H1 (cell line): ENCODE measurements around the gene TMA7. TPM values are rescaled to one million over a fixed set of nuclear protein-coding genes. Genes with fewer than 3 reads are reported as not detected.

Experiments used
- CTCF ChIA-PET: fragments of 300-600 bp; sonication (Branson Sonifier 250); formaldehyde crosslinking; loops from one replicate; lab custom pipeline; 2021; ENCODE audit not compliant: partially characterized antibody; lab: Charles Lee
- POLR2A ChIA-PET: fragments of 300-600 bp; sonication (Branson Sonifier 250); formaldehyde crosslinking; loops from one replicate; lab custom pipeline; 2021; ENCODE audit warnings: inconsistent platforms; ENCODE audit not compliant: partially characterized antibody; lab: Charles Lee
- DNase-seq, 2 experiments: peaks; one replicate each; pipeline versions ENCODE4 v3.0.0 to v3.0.0-alpha.2; 2010 to 2022; ENCODE audit warnings: low spot score in 2 of 2, low read depth in 1 of 2, mixed read lengths in 1 of 2
- FAIRE-seq: peaks from 2 replicates; lab custom pipeline; 2011; peaks lifted over from hg19 to GRCh38; lab: Jason Lieb, UNC
- H2AFZ ChIP-seq: 2 replicates; pipeline ENCODE4 v1.8.1; 2012; ENCODE audit warnings: low read length, inconsistent platforms
- H2AK5ac ChIP-seq: 2 replicates; pipeline ENCODE4 v1.6.1; 2013; ENCODE audit warnings: low read depth, low read length
- H2BK120ac ChIP-seq: replicated peaks from 2 replicates; pipeline ENCODE3; 2013; ENCODE audit warnings: low read depth, low read length, inconsistent platforms
- H2BK12ac ChIP-seq: 2 replicates; pipeline ENCODE4 v1.6.1; 2013; ENCODE audit warnings: low read depth, low read length
- H2BK15ac ChIP-seq: 2 replicates; pipeline ENCODE4 v1.6.1; 2013; ENCODE audit warnings: low read length
- H2BK20ac ChIP-seq: 2 replicates; pipeline ENCODE4 v1.6.1; 2013; ENCODE audit warnings: low read length
- H2BK5ac ChIP-seq: 2 replicates; pipeline ENCODE4 v1.6.1; 2013; ENCODE audit warnings: low read depth, low read length
- H3K14ac ChIP-seq: 2 replicates; pipeline ENCODE4 v1.6.1; 2013; ENCODE audit warnings: inconsistent platforms; ENCODE audit not compliant: insufficient read length
- H3K18ac ChIP-seq: 2 replicates; pipeline ENCODE4 v1.6.1; 2013; ENCODE audit warnings: low read length; ENCODE audit errors: extremely low read depth
- H3K23ac ChIP-seq: 2 replicates; pipeline ENCODE4 v1.6.1; 2013; ENCODE audit warnings: inconsistent platforms; ENCODE audit not compliant: insufficient read length
- H3K23me2 ChIP-seq: 2 replicates; pipeline ENCODE4 v1.6.1; 2013; ENCODE audit warnings: low read depth, low read length
- H3K27ac ChIP-seq: 2 replicates; pipeline ENCODE4 v1.6.1; 2011; ENCODE audit warnings: low read depth, low read length, inconsistent platforms
- H3K27me3 ChIP-seq, 4 experiments: replicated peaks in 1 of 4; 1 replicate in 1 of 4; 2 replicates in 3 of 4; pipeline versions ENCODE4 v1.6.1 to v1.8.1; 2011 to 2013; ENCODE audit warnings: low read length in 3 of 4, mild to moderate bottlenecking in 3 of 4, inconsistent platforms in 2 of 4, mixed read lengths in 2 of 4, moderate library complexity in 1 of 4; ENCODE audit not compliant: control insufficient read depth in 3 of 4, insufficient read depth in 3 of 4; ENCODE audit errors: extremely low read depth in 1 of 4
- H3K36me3 ChIP-seq, 4 experiments: 2 replicates each; pipeline versions ENCODE4 v1.6.1 to v1.8.1; 2011 to 2013; ENCODE audit warnings: mild to moderate bottlenecking in 4 of 4, low read length in 3 of 4, moderate library complexity in 2 of 4, control low read depth in 1 of 4, inconsistent platforms in 1 of 4; ENCODE audit not compliant: insufficient read depth in 4 of 4, control insufficient read depth in 2 of 4
- H3K4ac ChIP-seq: replicated peaks from 2 replicates; pipeline ENCODE3; 2013; ENCODE audit warnings: low read length, low read depth, mixed read lengths, inconsistent platforms; ENCODE audit not compliant: insufficient read length
- H3K4me1 ChIP-seq, 4 experiments: replicated peaks in 1 of 4; 1 replicate in 1 of 4; 2 replicates in 3 of 4; pipeline versions ENCODE4 v1.6.1 to v1.8.1; 2011 to 2013; ENCODE audit warnings: low read length in 3 of 4, inconsistent platforms in 2 of 4, mixed read lengths in 1 of 4; ENCODE audit not compliant: insufficient read depth in 4 of 4, control insufficient read depth in 3 of 4
- H3K4me2 ChIP-seq, 2 experiments: 2 replicates each; pipeline versions ENCODE4 v1.6.1 to v1.8.1; 2011 to 2013; ENCODE audit warnings: low read depth in 2 of 2, low read length in 2 of 2, control low read depth in 1 of 2, inconsistent platforms in 1 of 2, mild to moderate bottlenecking in 1 of 2; ENCODE audit not compliant: insufficient read depth in 1 of 2
- H3K4me3 ChIP-seq, 4 experiments: fragments of 200-600, 300-600 bp in 1 of 4; sonication (generic), shearing (Covaris generic), sonication (Bioruptor Twin) in 1 of 4; 2 replicates each; pipeline versions ENCODE4 v1.5.1 to v1.8.1; 2011 to 2016; ENCODE audit warnings: low read length in 4 of 4, low read depth in 3 of 4, control low read depth in 2 of 4, inconsistent platforms in 2 of 4, mild to moderate bottlenecking in 2 of 4, mixed read lengths in 1 of 4, moderate library complexity in 1 of 4; ENCODE audit not compliant: insufficient read depth in 2 of 4; ENCODE audit errors: extremely low read depth in 1 of 4
- H3K56ac ChIP-seq: replicated peaks from 2 replicates; pipeline ENCODE3; 2013; ENCODE audit warnings: low read depth, mild to moderate bottlenecking, mixed read lengths, low read length, inconsistent platforms; ENCODE audit not compliant: insufficient read length
- H3K79me1 ChIP-seq: 2 replicates; pipeline ENCODE4 v1.6.1; 2013; ENCODE audit warnings: low read depth, low read length, control low read depth
- H3K79me2 ChIP-seq, 2 experiments: 2 replicates each; pipeline versions ENCODE4 v1.6.1 to v1.8.1; 2012 to 2013; ENCODE audit warnings: low read length in 2 of 2, mild to moderate bottlenecking in 2 of 2, inconsistent platforms in 1 of 2; ENCODE audit not compliant: insufficient read depth in 2 of 2, control insufficient read depth in 1 of 2
- H3K9ac ChIP-seq, 4 experiments: replicated peaks in 1 of 4; 1 replicate in 1 of 4; 2 replicates in 3 of 4; pipeline versions ENCODE4 v1.6.1 to v1.8.1; 2011 to 2013; ENCODE audit warnings: low read depth in 3 of 4, low read length in 3 of 4, control low read depth in 2 of 4, mild to moderate bottlenecking in 2 of 4, moderate library complexity in 2 of 4, inconsistent platforms in 1 of 4; ENCODE audit errors: extremely low read depth in 1 of 4
- H3K9me3 ChIP-seq, 2 experiments: 2 replicates each; pipeline versions ENCODE4 v1.6.1 to v1.8.1; 2012 to 2013; ENCODE audit warnings: mild to moderate bottlenecking in 2 of 2, moderate library complexity in 2 of 2, control low read depth in 1 of 2, inconsistent platforms in 1 of 2, low read depth in 1 of 2, low read length in 1 of 2, mixed read lengths in 1 of 2; ENCODE audit not compliant: insufficient read depth in 2 of 2
- H4K20me1 ChIP-seq, 2 experiments: replicated peaks in 1 of 2; 2 replicates each; pipeline versions ENCODE3 to v1.8.1; 2011 to 2013; ENCODE audit warnings: inconsistent platforms in 2 of 2, low read length in 2 of 2, mild to moderate bottlenecking in 1 of 2; ENCODE audit not compliant: insufficient read depth in 2 of 2, control insufficient read depth in 1 of 2
- H4K5ac ChIP-seq: 2 replicates; pipeline ENCODE4 v1.6.1; 2013; ENCODE audit warnings: low read length, low read depth, mixed read lengths, inconsistent platforms; ENCODE audit not compliant: insufficient read length
- H4K8ac ChIP-seq: 2 replicates; pipeline ENCODE4 v1.8.0; 2013; ENCODE audit warnings: mild to moderate bottlenecking, moderate library complexity, low read length, inconsistent platforms; ENCODE audit not compliant: insufficient read depth; ENCODE audit errors: extremely low read depth
- H4K91ac ChIP-seq: replicated peaks from 2 replicates; pipeline ENCODE3; 2013; ENCODE audit warnings: low read length, mixed read lengths, inconsistent platforms; ENCODE audit not compliant: insufficient read length
- CBX5 ChIP-seq: fragments of 300-800, 300-1000 bp; sonication (generic); IDR thresholded peaks from 2 replicates; pipeline ENCODE4 v1.7.1; 2016; ENCODE audit warnings: antibody characterized with exemption, low read length, low read depth
- JUN ChIP-seq: IDR thresholded peaks from 2 replicates; pipeline ENCODE4 v1.6.1; 2011; ENCODE audit warnings: low read depth, mild to moderate bottlenecking, improper control_type of control experiment, low read length
- POLR2A ChIP-seq, 2 experiments: IDR thresholded peaks; 1 replicate in 1 of 2; 2 replicates in 1 of 2; pipeline ENCODE4 v1.6.1; 2011; ENCODE audit warnings: low read depth in 2 of 2, low read length in 2 of 2, mild to moderate bottlenecking in 2 of 2; ENCODE audit errors: control extremely low read depth in 1 of 2
- RXRA ChIP-seq: IDR thresholded peaks from 2 replicates; pipeline ENCODE4 v1.6.1; 2011; ENCODE audit warnings: low read depth, mild to moderate bottlenecking, low read length, moderate library complexity; ENCODE audit not compliant: insufficient read depth
- WGBS, 2 experiments: shearing (Covaris generic) in 1 of 2; methylation state at CpG; one replicate each; pipeline versions ENCODE4 v1.1.6 to v1.1.7; 2013 to 2015; ENCODE audit warnings: low lambda C conversion rate in 2 of 2, mixed read lengths in 2 of 2, inconsistent platforms in 1 of 2, low coverage in 1 of 2, missing lambda C conversion rate in 1 of 2; ENCODE audit not compliant: insufficient replicate concordance in 2 of 2, insufficient coverage in 1 of 2, insufficient read length in 1 of 2; ENCODE audit errors: extremely low coverage in 1 of 2, missing lambda C conversion rate in 1 of 2; 5-methylcytosine and 5-hydroxymethylcytosine counted together
- polyA plus RNA-seq, 7 experiments: library from polyadenylated mRNA; depleted of rRNA in 3 of 7; stranded (reverse) in 5 of 7; unstranded in 2 of 7; fragments of >200 nt in 5 of 7; fragments of 200-250 nt in 2 of 7; gene quantifications; 1 replicate in 5 of 7; 2 replicates in 1 of 7; 4 replicates in 1 of 7; pipeline versions ENCODE4 v1.2.1 to v1.2.3, GENCODE V29; 2011 to 2013; ENCODE audit warnings: missing spikeins in 2 of 7, mixed read lengths in 2 of 7
- total RNA-seq: library from RNA; stranded (reverse); fragmentation: NEBNext Ultra II Directional; extraction: Animal tissue kit (Norgen Biotek cat#: 25700); gene quantifications from 2 replicates; pipeline ENCODE4 v1.2.1, GENCODE V29; 2021

TMA7 gene
- total and polyA plus RNA-seq, 2 of the 8 experiments (the other 6 are each of a cell fraction or from before 2014, with no cell fraction given) = 138 to 305 TPM

GRCh38 chr3:48395714-48396113, 44.3 kb upstream of the TMA7 start:
- Histone ChIP-seq H4K20me1 (peaks cover 2 to 5% of the 10 kb centered on the region in 2 experiments), H3K23me2 (peaks cover 2% of the 10 kb centered on the region; the same call in 1 of the 2 replicates), H3K79me1 (no peaks in the 10 kb centered on the region; the same call in 1 of the 2 replicates), H4K8ac (no peak overlapping the region), H4K5ac (no peak overlapping the region), H2BK120ac (no peak overlapping the region), H3K36me3 (no peaks in the 10 kb centered on the region), H3K23ac (no peak overlapping the region), H3K18ac (no peak overlapping the region), H3K14ac (no peak overlapping the region), H3K4ac (no peak overlapping the region), H2BK5ac (no peak overlapping the region), H3K4me1 (peaks cover 0 to 7% (median 4%) of the 10 kb centered on the region in 4 experiments; a peak in 3 of 7 replicates), H3K9me3 (no peaks in the 10 kb centered on the region), H2AK5ac (no peak overlapping the region), H3K27me3 (no peaks in the 10 kb centered on the region), H2BK20ac (no peak overlapping the region), H3K4me3 (no peak overlapping the region), H3K9ac (no peak overlapping the region), H4K91ac (no peak overlapping the region), H3K56ac (no peak overlapping the region), H3K27ac (no peak overlapping the region), H3K79me2 (no peaks in the 10 kb centered on the region), H2AFZ (no peak overlapping the region), H2BK12ac (no peak overlapping the region), H2BK15ac (no peak overlapping the region), H3K4me2 (no peak overlapping the region)
- no peak for TF ChIP-seq POLR2A (IDR thresholded peaks at IDR 0.05; ENCODE audit: control extremely low read depth in 1 of 2, low read depth in 2 of 2, low read length in 2 of 2)
- TF ChIP-seq RXRA = no peak
- no peak for TF ChIP-seq CBX5
- TF ChIP-seq JUN = no peak
- ChIA-PET POLR2A (interaction anchor here (0.7 to 1.9 kb wide), 7 partner anchors 12 to 48 kb away, joined by 3 to 6 read pairs (median 4); partner anchors contain the start of genes CCDC51 and TMA7), CTCF (interaction anchor here (0.6 to 2.5 kb wide), 5 partner anchors 12 to 257 kb away, joined by 3 to 12 read pairs (median 3); no protein-coding TSS in a partner anchor)
- FAIRE-seq (no peak), DNase-seq (no peak)
- WGBS, 2 experiments = 75% methylated on average over 3 of the region's 3 CpGs; no CpG with 5 or more reads in 1 of the 2 experiments
